Left cardiac atrium (tissue), 4 donors: ENCODE results near the gene KMT2C. TPM values are rescaled to one million over a fixed set of nuclear protein-coding genes. Genes with fewer than 3 reads are reported as not detected.
"Not testable (repeated sequence)": the region's sequence is repeated elsewhere in the genome, so short reads cannot be mapped to it uniquely, and the experiment has no call there.

Source experiments
- ATAC-seq, 2 donors: fragments of 200-7000 bp; cut with Tn5 transposase; one replicate each; pipeline ENCODE4 v1.9.1; 2020; ENCODE audit warnings: mild to moderate bottlenecking in 2 of 2, moderate library complexity in 2 of 2
- DNase-seq: peaks from one replicate; pipeline ENCODE4 v3.0.0-alpha.2; 2020
- intact Hi-C, 2 donors: fragments of 100-400 bp; cut with DNase I; formaldehyde crosslinking; loops; one replicate each; pipeline versions ENCODE4 v1.14.1 to v1.15.1; 2022 to 2023
- total RNA-seq, 2 donors: library from RNA; stranded (reverse); fragmentation: NEBNext Ultra II Directional; extraction: Animal tissue kit (Norgen Biotek cat#: 25700); gene quantifications; one replicate each; pipeline ENCODE4 v1.2.1, GENCODE V29; 2021
- donor health status: DM: no; HTN: yes; CAD: no.
- donor health status: DM: no; HTN: yes; CAD: no; lungs with severe emphysema.
- donor health status: DM: yes; HTN: yes; CAD: no.
- donor health status: Dilated cardiomyopathy.

Gene KMT2C
- total RNA-seq, 2 donors from 2014 or later, result 42.5 to 43.3 TPM

GRCh38 chr7:152376716-152377484 lies 58.9 kb downstream of the KMT2C start:
- ATAC-seq, DNase-seq, intact Hi-C loops: not testable (repeated sequence)

- intact Hi-C loops, result no loop called here
- no peak for DNase-seq
- no peak for ATAC-seq
Observed at GRCh38 chr7:152370297-152370696, 65.5 kb downstream of the KMT2C start.

GRCh38 chr7:152369518-152369917 lies 66.3 kb downstream of the KMT2C start:
- ATAC-seq (no peak), DNase-seq (no peak)
- intact Hi-C loops, result no loop called here

GRCh38 chr7:152367170-152367569 lies 68.6 kb downstream of the KMT2C start:
- no peak for DNase-seq
- intact Hi-C loops, result no loop called here
- ATAC-seq, result no peak

- peak; percentile 38 for DNase-seq
Observed at GRCh38 chr7:152366662-152367061, 69.1 kb downstream of the KMT2C start.

GRCh38 chr7:152365982-152366603 lies 69.7 kb downstream of the KMT2C start:
- intact Hi-C loops, result no loop called here
- DNase-seq, result no peak
- no peak for ATAC-seq

More at GRCh38 chr7:152366662-152367061, 69.1 kb downstream of the KMT2C start:
- peak; percentile 81 to 83 for ATAC-seq
- intact Hi-C loops, result no loop called here

GRCh38 chr7:152363798-152364197 lies 72.0 kb downstream of the KMT2C start:
- intact Hi-C loops, result no loop called here
- DNase-seq, result no peak
- no peak for ATAC-seq

- ATAC-seq (no peak), DNase-seq (no peak)
- intact Hi-C loops, result no loop called here
Observed at GRCh38 chr7:152362128-152362926, 73.5 kb downstream of the KMT2C start.

- ATAC-seq (no peak), DNase-seq (no peak)
- intact Hi-C loops, result no loop called here
Observed at GRCh38 chr7:152355474-152356057, 80.2 kb downstream of the KMT2C start.

GRCh38 chr7:152354061-152354460 lies 81.7 kb downstream of the KMT2C start:
- ATAC-seq (peak in 1 of 2 donors; percentile 24), DNase-seq (no peak)
- intact Hi-C loops, result no loop called here

GRCh38 chr7:152353281-152353680 lies 82.5 kb downstream of the KMT2C start:
- ATAC-seq, intact Hi-C loops, DNase-seq: not testable (repeated sequence)

- ATAC-seq, DNase-seq, intact Hi-C loops: not testable (repeated sequence)
Observed at GRCh38 chr7:152351747-152352146, 84.1 kb downstream of the KMT2C start.

GRCh38 chr7:152351168-152351567 lies 84.6 kb downstream of the KMT2C start:
- ATAC-seq, result no peak
- intact Hi-C loops, result no loop called here
- no peak for DNase-seq

- intact Hi-C loops, result no loop called here
- ATAC-seq (no peak), DNase-seq (no peak)
Observed at GRCh38 chr7:152347888-152348287, 87.9 kb downstream of the KMT2C start.

GRCh38 chr7:152344253-152344652 lies 91.5 kb downstream of the KMT2C start:
- DNase-seq (no peak), ATAC-seq (no peak)
- intact Hi-C loops, result loop anchor here in 1 of 2 donors (5.0 kb wide), 1 partner anchor 363 kb away; no protein-coding TSS in a partner anchor

GRCh38 chr7:152342796-152343195 lies 93.0 kb downstream of the KMT2C start:
- intact Hi-C loops, result loop anchor here in 1 of 2 donors (5.0 kb wide), 1 partner anchor 365 kb away; no protein-coding TSS in a partner anchor
- ATAC-seq (no peak), DNase-seq (no peak)

GRCh38 chr7:152341914-152342236 lies 93.9 kb downstream of the KMT2C start:
- no peak for ATAC-seq
- intact Hi-C loops, result loop anchor here in 1 of 2 donors (5.0 kb wide), 1 partner anchor 365 kb away; no protein-coding TSS in a partner anchor
- no peak for DNase-seq

- peak; percentile 70 to 83 for ATAC-seq
- intact Hi-C loops, result loop anchor here in 1 of 2 donors (5.0 kb wide), 1 partner anchor 366 kb away; no protein-coding TSS in a partner anchor
- DNase-seq, result no peak
Observed at GRCh38 chr7:152341039-152341913, 94.5 kb downstream of the KMT2C start.
